ENCODE measurements around the gene LY86. TPM values are rescaled to one million over a fixed set of nuclear protein-coding genes. Genes with fewer than 3 reads are reported as not detected.

The LY86 gene
- total RNA-seq, 2 donors from 2014 or later: 0.91 to 1.3 TPM

GRCh38 chr6:6656287-6656686 lies 67.8 kb downstream of the LY86 start:
- DNase-seq: no peak
- Histone ChIP-seq H3K4me3 (no peak overlapping the region), H3K27me3 (no peaks in the 10 kb centered on the region), H3K9me3 (no peaks in the 10 kb centered on the region), H3K36me3 (no peaks in the 10 kb centered on the region), H3K9ac (ENCODE audit: low read depth in 2 of 2, low read length in 2 of 2) (no peak overlapping the region), H3K27ac (no peak overlapping the region), H3K4me1 (no peaks in the 10 kb centered on the region)
- TF ChIP-seq CTCF (IDR thresholded peaks at IDR 0.05): no peak
- intact Hi-C loops (cut with DNase I): no loop called here

- H3K9ac ChIP-seq (ENCODE audit: low read depth in 2 of 2, low read length in 2 of 2): no peak overlapping the region
- intact Hi-C loops (cut with DNase I): no loop called here
- H3K27me3 ChIP-seq: no peaks in the 10 kb centered on the region
- no peaks in the 10 kb centered on the region for H3K36me3 ChIP-seq
- no peak overlapping the region for H3K27ac ChIP-seq
- no peak for DNase-seq
- TF ChIP-seq CTCF (IDR thresholded peaks at IDR 0.05): no peak
- no peak overlapping the region for H3K4me3 ChIP-seq
- H3K9me3 ChIP-seq: no peaks in the 10 kb centered on the region
- H3K4me1 ChIP-seq: no peaks in the 10 kb centered on the region
Observed at GRCh38 chr6:6657085-6657819, 68.7 kb downstream of the LY86 start.

GRCh38 chr6:6657820-6658217 lies 69.3 kb downstream of the LY86 start:
- Histone ChIP-seq H3K9ac (ENCODE audit: low read depth in 2 of 2, low read length in 2 of 2) (no peak overlapping the region), H3K36me3 (no peaks in the 10 kb centered on the region), H3K27ac (no peak overlapping the region), H3K27me3 (no peaks in the 10 kb centered on the region), H3K9me3 (no peaks in the 10 kb centered on the region), H3K4me1 (no peaks in the 10 kb centered on the region), H3K4me3 (no peak overlapping the region)
- intact Hi-C loops (cut with DNase I): no loop called here
- no peak for DNase-seq
- no peak for TF ChIP-seq CTCF (IDR thresholded peaks at IDR 0.05)

- Histone ChIP-seq H3K9me3 (no peaks in the 10 kb centered on the region), H3K9ac (ENCODE audit: low read depth in 2 of 2, low read length in 2 of 2) (no peak overlapping the region), H3K4me1 (no peaks in the 10 kb centered on the region), H3K36me3 (no peaks in the 10 kb centered on the region), H3K27me3 (no peaks in the 10 kb centered on the region), H3K27ac (no peak overlapping the region), H3K4me3 (no peak overlapping the region)
- intact Hi-C loops (cut with DNase I): no loop called here
- no peak for TF ChIP-seq CTCF (IDR thresholded peaks at IDR 0.05)
- DNase-seq: no peak
Observed at GRCh38 chr6:6659600-6660327, 71.2 kb downstream of the LY86 start.

GRCh38 chr6:6660339-6661045 lies 72.0 kb downstream of the LY86 start:
- Histone ChIP-seq H3K36me3 (no peaks in the 10 kb centered on the region), H3K9ac (ENCODE audit: low read depth in 2 of 2, low read length in 2 of 2) (no peak overlapping the region), H3K9me3 (no peaks in the 10 kb centered on the region), H3K27ac (no peak overlapping the region), H3K27me3 (no peaks in the 10 kb centered on the region), H3K4me1 (no peaks in the 10 kb centered on the region), H3K4me3 (no peak overlapping the region)
- DNase-seq: no peak
- intact Hi-C loops (cut with DNase I): no loop called here
- no peak for TF ChIP-seq CTCF (IDR thresholded peaks at IDR 0.05)
